ENCODE data around the gene REX1BD.

Gene REX1BD

GRCh38 chr19:18580311-18580710 is 8.3 kb upstream of the REX1BD start:
- TF ChIP-seq CTCF (IDR thresholded peaks at IDR 0.05; ENCODE audit: low read depth, low read length, poor library complexity, severe bottlenecking), result no peak
- TF ChIP-seq EZH2phosphoT487 (IDR thresholded peaks at IDR 0.05; ENCODE audit: borderline replicate concordance, low read length), result no peak
- Histone ChIP-seq H3K4me3 (ENCODE audit: low read length) (no peak overlapping the region), H3K36me3 (ENCODE audit: control insufficient read depth, low read length) (peaks cover 23% of the 10 kb centered on the region), H3K79me2 (ENCODE audit: control insufficient read depth, low read length) (no peaks in the 10 kb centered on the region), H3F3A (ENCODE audit: control insufficient read depth, insufficient read depth) (peaks cover 34% of the 10 kb centered on the region), H3K27me3 (ENCODE audit: control insufficient read depth, low read length) (no peaks in the 10 kb centered on the region), H3K27ac (ENCODE audit: low read depth, low read length) (no peak overlapping the region), H3K4me1 (ENCODE audit: control insufficient read depth, low read length) (peaks cover 4% of the 10 kb centered on the region), H3K4me2 (ENCODE audit: low read length) (no peak overlapping the region), H4K20me1 (ENCODE audit: control insufficient read depth, insufficient read depth, low read depth, low read length) (no peaks in the 10 kb centered on the region), H3K9me3 (ENCODE audit: control insufficient read depth, insufficient read depth, low read length) (no peaks in the 10 kb centered on the region), H3K9me2 (replicated peaks; ENCODE audit: control insufficient read depth, low read length) (no peaks in the 10 kb centered on the region)

GRCh38 chr19:18586306-18586705 is 2.3 kb upstream of the REX1BD start:
- H3K4me2 ChIP-seq (ENCODE audit: low read length), result peak overlapping the region; percentile 45

GRCh38 chr19:18587561-18587960 is 1.0 kb upstream of the REX1BD start:
- Histone ChIP-seq H3K4me2 (ENCODE audit: low read length) (peak overlapping the region; percentile 99), H3K9me3 (ENCODE audit: control insufficient read depth, insufficient read depth, low read length) (no peaks in the 10 kb centered on the region), H3F3A (ENCODE audit: control insufficient read depth, insufficient read depth) (peaks cover 16% of the 10 kb centered on the region), H3K9me2 (replicated peaks; ENCODE audit: control insufficient read depth, low read length) (no peaks in the 10 kb centered on the region), H3K4me1 (ENCODE audit: control insufficient read depth, low read length) (peaks cover 51% of the 10 kb centered on the region), H3K4me3 (ENCODE audit: low read length) (peak overlapping the region; percentile 91), H4K20me1 (ENCODE audit: control insufficient read depth, insufficient read depth, low read depth, low read length) (no peaks in the 10 kb centered on the region), H3K27ac (ENCODE audit: low read depth, low read length) (peak overlapping the region; percentile 86), H3K36me3 (ENCODE audit: control insufficient read depth, low read length) (peaks cover 22% of the 10 kb centered on the region), H3K27me3 (ENCODE audit: control insufficient read depth, low read length) (no peaks in the 10 kb centered on the region), H3K79me2 (ENCODE audit: control insufficient read depth, low read length) (peaks cover 18% of the 10 kb centered on the region)
- TF ChIP-seq EZH2phosphoT487 (IDR thresholded peaks at IDR 0.05; ENCODE audit: borderline replicate concordance, low read length) (no peak), CTCF (IDR thresholded peaks at IDR 0.05; ENCODE audit: low read depth, low read length, poor library complexity, severe bottlenecking) (no peak)

More at GRCh38 chr19:18586306-18586705, 2.3 kb upstream of the REX1BD start:
- Histone ChIP-seq H3K9me2 (replicated peaks; ENCODE audit: control insufficient read depth, low read length) (no peaks in the 10 kb centered on the region), H3K4me1 (ENCODE audit: control insufficient read depth, low read length) (peaks cover 51% of the 10 kb centered on the region), H4K20me1 (ENCODE audit: control insufficient read depth, insufficient read depth, low read depth, low read length) (no peaks in the 10 kb centered on the region), H3F3A (ENCODE audit: control insufficient read depth, insufficient read depth) (peaks cover 16% of the 10 kb centered on the region), H3K79me2 (ENCODE audit: control insufficient read depth, low read length) (peaks cover 18% of the 10 kb centered on the region), H3K4me3 (ENCODE audit: low read length) (peak overlapping the region; percentile 34; the same call in 1 of the 2 replicates), H3K36me3 (ENCODE audit: control insufficient read depth, low read length) (peaks cover 15% of the 10 kb centered on the region), H3K27ac (ENCODE audit: low read depth, low read length) (peak overlapping the region; percentile 16), H3K27me3 (ENCODE audit: control insufficient read depth, low read length) (no peaks in the 10 kb centered on the region), H3K9me3 (ENCODE audit: control insufficient read depth, insufficient read depth, low read length) (no peaks in the 10 kb centered on the region)
- no peak for TF ChIP-seq EZH2phosphoT487 (IDR thresholded peaks at IDR 0.05; ENCODE audit: borderline replicate concordance, low read length)
- peak; percentile 10 for TF ChIP-seq CTCF (IDR thresholded peaks at IDR 0.05; ENCODE audit: low read depth, low read length, poor library complexity, severe bottlenecking)
